DOHH2 (cell line): ENCODE results near the gene TRMT44.

ENCODE experiments used
- EZH2phosphoT487 ChIP-seq: fragments of 200-600 bp; sonication (generic); IDR thresholded peaks from 2 replicates; pipeline ENCODE4 v1.6.1; 2017; ENCODE audit warnings: borderline replicate concordance, mild to moderate bottlenecking, antibody characterized with exemption, low read length, moderate library complexity, mixed read lengths
- TF ChIP-seq, protein P1 (sequence below): fragments of 200-600 bp; sonication (generic); IDR thresholded peaks from one replicate; pipeline ENCODE4 v1.5.1; 2014; ENCODE audit warnings: antibody characterized with exemption, mild to moderate bottlenecking, low read depth, low read length; ENCODE audit not compliant: poor library complexity, severe bottlenecking

DNA sequence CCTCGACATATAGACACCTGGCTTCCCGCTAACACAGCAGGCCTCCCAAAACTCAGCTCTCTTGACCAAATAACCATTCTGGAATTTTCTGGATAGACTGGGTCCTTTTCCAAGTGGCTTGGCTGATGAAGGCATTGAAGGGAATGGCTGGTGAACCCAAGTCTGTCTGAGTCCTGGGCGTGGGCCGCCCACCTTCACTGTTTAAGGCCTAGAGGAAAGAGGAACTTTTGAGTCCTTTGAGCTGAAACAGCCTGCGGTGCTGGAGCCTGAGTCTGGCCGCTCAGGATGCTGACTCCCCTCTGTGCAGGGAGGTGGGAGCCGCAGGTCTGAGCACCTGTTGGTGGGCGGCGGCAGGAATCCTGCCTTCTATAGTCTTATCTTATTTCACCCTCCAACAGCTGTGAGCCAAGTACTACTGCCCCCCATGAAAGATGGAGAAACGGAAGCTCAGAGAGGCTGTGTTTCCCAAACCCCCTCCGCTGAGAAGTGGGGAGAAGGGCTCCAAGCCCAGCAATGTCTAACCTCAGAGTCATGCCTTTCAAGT, 23.4 kb upstream of the TRMT44 start:
- TF ChIP-seq, protein P1, sequence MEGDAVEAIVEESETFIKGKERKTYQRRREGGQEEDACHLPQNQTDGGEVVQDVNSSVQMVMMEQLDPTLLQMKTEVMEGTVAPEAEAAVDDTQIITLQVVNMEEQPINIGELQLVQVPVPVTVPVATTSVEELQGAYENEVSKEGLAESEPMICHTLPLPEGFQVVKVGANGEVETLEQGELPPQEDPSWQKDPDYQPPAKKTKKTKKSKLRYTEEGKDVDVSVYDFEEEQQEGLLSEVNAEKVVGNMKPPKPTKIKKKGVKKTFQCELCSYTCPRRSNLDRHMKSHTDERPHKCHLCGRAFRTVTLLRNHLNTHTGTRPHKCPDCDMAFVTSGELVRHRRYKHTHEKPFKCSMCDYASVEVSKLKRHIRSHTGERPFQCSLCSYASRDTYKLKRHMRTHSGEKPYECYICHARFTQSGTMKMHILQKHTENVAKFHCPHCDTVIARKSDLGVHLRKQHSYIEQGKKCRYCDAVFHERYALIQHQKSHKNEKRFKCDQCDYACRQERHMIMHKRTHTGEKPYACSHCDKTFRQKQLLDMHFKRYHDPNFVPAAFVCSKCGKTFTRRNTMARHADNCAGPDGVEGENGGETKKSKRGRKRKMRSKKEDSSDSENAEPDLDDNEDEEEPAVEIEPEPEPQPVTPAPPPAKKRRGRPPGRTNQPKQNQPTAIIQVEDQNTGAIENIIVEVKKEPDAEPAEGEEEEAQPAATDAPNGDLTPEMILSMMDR: no peak
- TF ChIP-seq EZH2phosphoT487: no peak
